HG03097 (cell line): Measurements from ENCODE around the gene RALGAPA2.

Experiments used
- ATAC-seq: cut with Tn5 transposase; IDR thresholded peaks from one replicate; pipeline ENCODE4 v1.9.1; 2021; ENCODE audit not compliant: unreplicated experiment, low FRiP score

The RALGAPA2 gene

DNA sequence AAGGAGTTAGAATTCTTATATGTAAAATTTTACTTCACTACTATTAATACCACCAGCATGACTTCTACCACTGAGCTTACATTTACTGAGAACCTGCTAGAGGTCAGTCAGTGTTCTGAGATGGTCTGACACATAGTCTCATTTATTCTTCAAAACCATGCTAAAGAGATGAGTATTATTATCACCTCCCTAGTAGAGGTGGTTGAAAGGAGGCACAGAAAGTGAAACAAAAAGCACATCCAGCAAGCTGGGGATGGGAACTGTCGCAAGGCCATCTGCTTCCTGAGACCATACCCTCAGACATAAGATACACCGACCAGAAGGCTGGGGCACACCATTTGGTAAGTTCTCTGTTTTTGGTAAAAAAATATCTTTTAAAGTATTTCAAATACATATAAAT is 206.9 kb downstream of the RALGAPA2 start:
- ATAC-seq, result peak; percentile 85

DNA sequence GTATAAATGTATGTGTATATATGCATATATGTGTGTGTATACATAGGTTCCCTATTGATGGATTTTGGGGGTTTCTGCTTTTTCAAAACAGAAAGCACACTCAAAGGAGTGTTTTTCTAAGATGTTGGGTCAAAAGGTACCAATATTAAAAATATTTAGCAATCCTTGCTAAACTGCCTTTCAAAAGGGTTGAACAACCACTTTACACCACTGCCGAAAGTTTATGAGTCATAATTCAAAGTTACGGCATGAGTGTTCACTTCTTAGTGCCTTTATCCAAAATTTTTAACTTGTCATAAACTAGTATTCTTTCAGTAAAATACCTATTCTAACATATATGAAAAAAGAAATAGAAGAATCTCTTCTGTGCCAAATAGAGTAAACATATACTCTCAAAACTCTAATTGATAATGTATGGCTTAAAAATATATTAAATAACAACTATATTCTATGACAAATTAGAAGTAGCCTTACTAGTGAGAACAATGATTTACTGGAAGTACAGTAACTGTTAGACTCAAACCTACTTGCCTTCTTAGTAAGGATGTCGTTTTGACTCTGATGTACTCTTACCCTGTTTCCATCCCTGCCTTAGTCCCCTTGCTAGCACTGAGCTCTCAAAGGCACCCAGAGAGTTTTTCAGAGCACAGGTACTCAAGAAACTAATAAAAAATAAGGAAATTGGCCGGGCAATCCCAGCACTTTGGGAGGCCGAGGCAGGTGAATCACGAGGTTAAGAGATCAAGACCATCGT is 208.5 kb downstream of the RALGAPA2 start:
- no peak for ATAC-seq

DNA sequence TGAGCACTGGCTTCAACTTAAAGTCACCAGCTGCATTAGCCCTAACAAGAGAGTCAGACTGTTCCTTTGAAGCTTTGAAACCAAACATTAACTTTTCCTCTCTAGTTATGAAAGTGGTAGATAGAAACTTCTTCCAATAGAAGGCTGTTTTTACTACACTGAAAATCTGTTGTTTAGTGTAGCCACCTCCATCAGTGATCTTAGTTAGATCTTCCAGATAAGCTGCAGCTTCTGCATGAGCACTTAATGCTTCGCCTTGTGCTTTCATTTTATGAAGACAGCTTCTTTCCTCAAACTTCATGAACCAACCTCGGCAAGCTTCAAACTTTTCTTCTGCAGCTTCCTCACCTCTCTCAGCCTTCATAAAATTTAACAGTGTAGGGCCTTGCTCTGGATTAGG is 211.3 kb downstream of the RALGAPA2 start:
- no peak for ATAC-seq

DNA sequence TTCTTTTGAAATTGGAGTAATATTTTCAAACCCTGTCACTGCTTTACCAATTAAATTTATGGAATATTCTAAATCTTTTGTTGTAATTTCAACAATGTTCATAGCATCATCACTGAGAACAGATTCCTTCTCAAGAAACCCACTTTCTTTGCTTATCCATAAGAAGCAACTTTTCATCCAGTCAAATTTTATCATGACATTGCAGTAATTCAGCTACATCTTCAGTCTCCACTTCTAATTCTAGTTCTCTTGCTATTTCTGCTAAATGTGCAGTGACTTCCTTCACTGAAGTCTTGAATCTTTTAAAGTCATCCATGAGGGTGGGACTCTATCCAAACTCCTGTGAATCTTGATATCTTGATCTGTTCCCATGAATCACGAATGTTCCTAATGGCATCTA is 212.1 kb downstream of the RALGAPA2 start:
- no peak for ATAC-seq

DNA sequence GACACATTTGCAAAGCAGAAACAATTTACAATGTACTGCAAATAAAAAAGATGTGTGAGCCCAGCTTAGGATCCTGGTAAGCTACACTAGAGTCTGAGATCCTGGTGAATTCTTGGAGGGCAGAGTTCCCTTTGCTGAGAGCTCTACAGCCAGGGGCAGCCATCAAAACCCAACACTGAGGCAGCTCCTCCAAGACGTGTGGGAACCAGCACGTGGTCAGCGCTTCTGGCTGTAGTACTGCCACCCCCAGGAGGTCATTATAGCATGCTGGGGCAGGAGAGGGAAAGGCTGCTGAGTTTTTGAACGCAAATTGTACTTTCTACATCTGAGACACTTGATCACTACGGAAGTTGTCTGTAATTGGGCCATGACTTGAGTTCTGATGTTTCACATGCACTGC is 213.0 kb downstream of the RALGAPA2 start:
- ATAC-seq, result no peak

DNA sequence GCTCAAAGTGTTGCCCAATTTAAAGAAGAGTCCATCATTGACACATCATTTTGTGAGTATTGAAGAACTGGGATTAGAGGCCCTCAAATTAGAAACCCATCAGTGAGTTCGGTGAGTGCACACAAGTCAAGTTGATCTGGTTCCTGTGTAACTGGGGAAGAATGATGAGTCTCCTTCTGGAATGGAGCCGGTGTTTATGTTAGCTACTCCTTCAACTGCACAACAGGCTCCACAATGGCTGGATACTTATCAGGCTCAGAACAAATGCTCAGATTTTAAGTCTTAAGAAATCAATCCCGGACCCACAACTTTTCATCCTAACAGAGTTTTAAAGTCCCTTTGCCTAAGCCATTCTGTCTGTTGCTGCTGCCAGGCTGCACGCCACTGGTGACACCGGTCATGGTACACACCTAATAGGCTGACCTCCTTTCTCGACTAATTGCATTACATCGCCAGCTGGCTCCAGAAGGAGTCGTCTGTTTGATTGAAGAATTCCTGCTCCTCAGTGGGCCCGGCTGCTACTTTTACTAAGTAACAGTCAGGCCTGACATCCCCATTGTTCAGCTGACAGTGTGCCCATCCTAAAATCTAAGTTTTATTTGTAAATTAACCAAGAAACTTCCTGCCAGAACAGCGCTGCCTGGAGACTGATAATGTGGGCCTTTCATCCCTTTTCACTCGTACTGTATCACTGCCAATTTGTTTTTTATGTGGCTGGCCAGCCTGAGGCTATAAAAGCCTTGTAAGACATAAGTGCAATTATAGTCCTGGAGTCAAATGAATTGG is 214.2 kb downstream of the RALGAPA2 start:
- ATAC-seq, result no peak

DNA sequence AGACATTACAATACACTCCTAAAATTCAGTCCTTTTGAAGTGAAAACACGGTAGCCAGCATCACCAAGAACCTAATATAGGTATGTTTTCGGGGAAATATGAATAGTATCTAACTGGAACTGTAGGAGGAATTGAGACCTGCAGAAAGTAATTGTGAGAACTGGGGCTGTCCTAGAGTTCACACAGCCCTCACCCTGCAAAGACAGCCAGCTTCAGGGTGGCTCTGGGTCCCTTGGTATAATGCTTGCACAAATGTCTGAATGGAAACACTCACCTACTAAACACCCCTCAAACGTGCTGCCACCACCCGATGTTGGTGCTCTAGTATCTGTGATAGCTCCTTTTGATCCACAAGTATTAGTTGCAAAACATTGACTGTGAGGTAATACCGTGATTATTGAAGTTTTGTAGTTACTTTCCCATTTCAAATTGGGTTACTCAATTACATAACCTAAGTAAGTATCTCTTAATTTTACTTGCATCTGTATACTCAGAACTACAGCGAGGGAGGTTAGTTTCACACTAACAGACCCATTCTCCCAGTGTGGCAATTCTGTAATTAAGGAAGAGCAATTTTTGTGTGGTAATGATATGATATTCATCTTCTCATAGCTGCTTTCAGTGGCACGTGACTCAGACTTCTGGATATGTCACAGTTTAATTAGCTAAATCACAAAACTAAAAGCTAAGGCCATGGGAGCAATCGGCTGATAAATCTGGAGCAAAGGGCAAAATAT is 215.0 kb downstream of the RALGAPA2 start:
- no peak for ATAC-seq

DNA sequence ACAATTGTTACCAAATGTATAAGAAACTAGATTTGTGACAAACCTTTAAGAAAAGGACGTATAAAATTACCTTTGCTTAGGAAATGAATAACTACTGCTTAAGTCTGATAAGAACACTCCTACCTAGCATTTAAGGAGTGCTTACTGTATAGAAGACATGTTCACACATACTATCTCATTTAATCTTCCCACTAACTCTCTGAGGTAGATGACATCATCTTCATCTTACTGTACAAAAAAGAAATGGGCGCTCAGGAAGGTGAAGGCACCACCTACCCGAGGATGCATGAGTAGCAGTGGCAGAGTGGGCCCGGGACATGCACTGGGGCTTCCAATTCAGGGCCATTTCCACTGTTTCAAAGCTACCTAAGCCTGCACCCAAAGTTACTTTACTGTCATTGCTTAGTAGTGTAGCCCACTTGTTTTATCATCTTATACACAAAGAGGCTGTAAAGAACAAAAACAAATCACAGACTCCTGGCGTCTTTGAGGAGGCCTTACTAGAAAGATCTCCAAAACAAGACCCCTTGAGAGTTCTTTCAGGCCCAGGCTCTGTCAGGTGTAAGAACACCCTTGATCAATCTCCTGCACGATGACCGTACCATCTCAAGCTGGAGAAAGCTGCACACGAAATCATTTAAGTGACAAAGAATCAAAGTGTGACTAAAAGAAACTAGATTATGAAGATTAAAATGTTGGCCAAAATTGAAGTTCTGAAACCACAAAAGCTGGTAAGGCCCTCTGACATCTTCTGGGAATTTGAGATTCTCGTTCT is 216.5 kb downstream of the RALGAPA2 start:
- no peak for ATAC-seq

DNA sequence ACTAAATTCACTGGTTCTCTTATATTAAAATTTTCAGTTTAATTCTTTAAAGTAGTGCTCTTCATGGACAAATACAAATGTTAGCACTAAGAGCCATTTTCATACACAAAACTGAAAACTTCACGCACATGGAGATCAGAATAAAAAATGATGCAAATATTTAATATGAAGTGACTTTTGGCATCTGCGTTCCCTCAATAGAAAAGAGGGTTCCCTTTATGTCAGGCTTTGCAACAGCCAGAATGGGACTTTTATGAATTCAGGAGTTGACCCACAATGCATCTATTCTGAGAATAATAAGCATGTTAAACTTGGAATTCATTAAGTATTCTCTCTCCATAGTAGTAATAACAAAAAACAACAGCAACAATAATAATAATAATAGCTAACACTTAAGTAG is 218.7 kb downstream of the RALGAPA2 start:
- ATAC-seq, result no peak

DNA sequence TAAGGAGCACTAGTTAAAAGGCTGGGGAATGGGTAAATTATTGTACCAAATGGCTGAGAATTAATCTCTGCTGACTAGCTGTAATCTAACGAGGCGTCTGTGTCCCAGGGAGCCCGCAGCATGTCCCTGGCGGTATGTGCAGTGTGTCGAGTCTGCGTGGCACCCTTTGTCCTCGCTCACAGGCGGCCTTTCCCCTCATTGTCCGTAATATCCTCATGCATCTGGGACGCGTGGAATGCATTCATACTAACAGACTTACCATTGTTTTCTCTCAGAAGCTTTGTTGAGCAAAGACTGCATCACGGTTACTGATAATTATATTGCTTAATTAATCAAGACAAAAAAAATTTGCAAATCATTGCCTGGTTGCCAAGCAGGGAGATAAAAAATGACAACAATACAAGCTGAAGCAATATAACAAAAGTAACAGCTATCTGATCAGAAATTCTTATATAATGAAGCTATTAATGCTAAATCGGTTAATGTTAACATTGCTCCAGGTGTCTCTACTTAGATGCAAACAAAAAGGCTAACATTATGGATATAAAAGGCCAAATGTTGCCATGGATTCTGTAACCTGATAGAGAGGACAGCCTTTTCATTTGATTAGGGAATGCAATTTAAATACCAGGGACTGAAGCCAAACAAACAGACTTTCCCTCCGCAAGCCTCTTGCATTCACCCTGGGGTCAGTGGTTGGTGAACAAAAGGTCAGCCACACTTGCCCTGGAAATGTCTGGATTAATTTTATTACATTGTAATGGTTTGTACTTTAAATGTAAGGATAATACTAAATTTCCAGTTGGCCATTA is 219.7 kb downstream of the RALGAPA2 start:
- ATAC-seq, result no peak

DNA sequence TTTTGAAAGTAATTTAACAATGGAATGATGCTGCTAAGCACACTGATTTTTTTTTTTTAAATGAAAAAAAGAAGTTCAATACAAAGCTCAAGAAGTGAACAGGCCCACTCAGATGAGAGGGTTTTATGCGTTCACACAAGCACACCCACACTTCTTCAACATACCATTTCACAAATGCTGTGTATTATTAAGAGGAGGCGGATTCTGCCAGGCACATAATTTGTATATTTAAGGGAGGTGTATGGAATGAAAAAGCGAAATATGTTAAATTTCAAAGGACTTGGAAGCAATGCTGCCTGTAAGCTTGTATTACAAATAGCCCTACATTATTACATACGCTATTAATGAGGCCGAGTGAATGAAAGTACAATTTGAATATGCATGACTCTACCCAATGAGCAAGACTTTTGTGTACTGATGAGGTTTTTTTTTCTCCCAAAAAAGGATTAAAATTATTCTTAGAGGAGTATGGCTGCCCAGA is 220.6 kb downstream of the RALGAPA2 start:
- ATAC-seq, result no peak

DNA sequence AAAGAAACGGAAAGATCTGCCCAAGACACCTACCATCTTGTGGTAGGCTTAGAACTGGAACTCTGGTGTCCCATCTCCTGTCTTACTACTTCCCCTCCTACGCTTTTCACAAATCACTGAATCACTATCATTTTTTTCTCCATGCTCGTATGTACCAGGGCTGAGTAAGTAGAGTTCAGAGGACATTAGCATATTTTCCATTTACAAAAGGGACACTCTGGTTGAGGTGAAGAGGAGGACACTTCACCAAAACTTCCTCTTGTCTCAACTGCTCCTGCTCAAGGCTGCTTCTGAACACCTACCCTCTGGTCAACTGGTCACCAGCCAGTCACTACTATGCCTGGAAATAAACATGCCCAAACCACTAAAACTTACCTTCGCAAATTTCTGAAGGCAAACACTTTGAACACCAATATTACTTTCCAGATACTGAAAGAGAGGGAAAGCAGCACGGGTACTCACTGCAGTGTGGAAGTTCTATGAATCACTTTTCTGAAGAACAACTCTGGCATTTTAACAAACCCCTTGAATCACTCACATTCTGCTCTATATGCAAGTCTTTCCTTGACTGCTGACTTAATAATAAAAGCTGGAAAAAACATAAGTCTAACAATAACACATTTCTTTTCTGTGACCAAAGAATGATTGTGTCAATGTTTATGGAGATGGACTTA is 221.2 kb downstream of the RALGAPA2 start:
- no peak for ATAC-seq

DNA sequence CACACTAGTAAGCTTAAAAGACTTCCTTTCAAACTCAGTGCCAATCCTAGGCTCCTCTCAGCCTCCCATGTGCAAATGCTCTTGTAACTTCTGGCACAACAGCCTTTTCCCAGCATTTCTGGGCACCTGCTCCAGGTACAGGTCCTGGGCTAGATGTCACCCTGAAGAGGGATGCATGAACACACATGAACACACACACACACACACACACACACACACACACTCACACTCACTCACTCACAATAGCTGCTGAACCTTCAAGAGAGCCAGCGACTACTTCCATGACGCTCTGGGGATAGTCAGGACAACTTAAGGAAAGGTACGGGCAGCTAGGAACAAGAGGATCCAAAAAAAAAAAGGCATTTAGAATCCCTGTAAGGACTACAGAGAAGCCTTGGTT is 221.8 kb downstream of the RALGAPA2 start:
- ATAC-seq, result no peak

DNA sequence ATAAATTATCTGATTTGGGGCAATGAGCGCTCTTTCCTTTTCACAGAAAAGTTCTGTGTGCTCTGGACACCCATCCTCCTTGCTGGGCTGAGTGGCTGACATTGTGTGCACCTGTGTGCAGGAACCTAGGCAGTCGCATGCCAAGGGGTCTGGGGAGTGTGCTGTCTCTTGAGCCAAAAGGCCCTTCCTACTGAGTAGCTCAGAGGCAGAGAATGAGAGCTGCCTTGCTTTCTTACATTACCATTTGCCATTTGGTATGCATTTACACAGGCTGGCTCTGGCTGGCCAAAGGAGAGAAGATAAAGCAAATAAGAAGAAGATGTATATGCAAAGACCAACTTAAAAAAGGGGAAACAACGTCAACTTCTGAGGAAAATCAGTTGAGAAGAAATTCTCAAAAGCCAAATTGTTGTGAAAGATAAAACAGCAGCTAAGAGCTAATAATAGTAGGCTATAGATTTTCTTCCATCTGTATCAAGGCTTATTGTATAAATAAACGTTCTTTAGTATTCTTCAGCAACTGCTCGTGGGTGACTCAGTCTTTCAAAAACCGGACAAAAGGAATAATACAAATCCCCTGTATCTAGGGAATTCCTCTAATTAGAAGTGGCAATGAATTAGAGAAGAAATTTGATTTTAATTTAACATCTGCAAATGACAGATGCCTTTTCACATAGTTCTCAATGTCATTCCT is 222.6 kb downstream of the RALGAPA2 start:
- ATAC-seq, result peak; percentile 31

DNA sequence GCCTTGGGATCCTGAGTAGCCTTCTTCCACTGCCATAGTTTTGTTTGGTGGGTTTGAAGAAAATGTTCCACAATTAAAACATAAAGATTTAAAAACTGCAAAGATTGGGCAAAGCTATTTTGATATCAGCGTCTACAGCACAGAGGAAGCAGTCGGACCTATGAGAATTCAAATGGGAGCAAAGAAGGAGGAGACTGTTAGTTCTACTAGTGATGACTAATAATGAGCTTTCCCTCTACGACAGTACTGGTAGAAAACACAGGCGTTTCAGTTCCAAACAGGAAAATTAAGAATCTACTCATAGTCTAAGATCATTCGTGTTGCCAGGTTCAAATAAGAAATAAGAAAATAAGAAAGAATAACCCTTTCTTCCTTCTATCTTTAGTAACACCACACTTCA is 223.4 kb downstream of the RALGAPA2 start:
- peak; percentile 88 for ATAC-seq

DNA sequence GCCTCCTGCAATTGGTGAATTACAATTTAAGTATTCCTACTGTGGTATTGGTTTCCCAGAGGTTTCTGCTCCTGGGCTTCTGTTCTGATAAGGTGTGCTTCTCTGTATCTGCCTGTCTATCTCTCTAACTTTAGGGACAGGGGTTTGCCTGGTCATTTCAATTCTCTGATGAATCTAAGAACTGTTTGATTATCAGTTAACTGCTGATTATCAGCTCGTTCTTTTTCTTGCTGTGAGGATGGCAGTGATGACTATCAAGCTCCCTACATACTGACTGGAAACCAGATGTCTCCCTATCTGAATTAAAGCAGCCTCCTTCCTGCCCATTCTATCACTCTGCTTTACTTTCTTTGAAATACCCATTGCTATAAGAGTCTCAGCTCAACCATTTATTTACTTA is 224.1 kb downstream of the RALGAPA2 start:
- ATAC-seq, result no peak

DNA sequence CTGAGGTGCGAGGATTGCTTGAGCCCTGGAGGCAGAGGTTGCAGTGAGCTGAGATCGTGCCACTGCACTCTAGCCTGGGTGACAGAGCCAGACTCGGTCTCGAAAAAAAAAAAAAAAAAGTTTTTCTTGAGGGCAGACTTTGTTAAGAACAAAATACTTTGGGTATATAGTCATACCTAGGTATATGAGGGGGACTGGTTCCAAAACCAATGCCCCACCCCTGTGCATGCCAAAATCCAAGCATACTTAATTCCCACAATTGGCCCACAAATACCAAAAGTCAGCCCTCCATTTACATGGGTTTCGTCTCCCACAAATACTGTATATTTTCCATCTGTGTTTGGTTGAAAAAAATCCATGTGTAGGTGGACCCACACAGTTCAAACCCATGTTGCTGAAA is 224.6 kb downstream of the RALGAPA2 start:
- ATAC-seq, result no peak

DNA sequence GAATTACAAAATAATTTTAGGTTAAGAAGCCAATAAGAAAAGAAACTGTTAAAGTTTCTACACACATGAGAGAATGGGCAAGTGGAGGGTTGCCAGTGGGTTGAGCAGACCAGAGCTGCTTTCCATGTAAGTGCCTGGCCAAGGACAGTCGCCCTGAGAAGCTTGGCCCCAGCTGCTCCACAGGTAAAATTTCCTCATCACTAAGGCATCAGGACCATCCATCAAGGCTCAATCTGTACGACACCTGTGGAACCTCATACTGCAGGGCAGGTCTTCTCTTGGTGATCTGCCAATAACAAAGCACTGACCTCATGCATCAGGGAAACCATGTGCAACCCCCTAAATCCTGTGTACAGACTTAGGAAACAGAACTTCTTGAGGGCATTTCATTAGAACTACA is 229.1 kb downstream of the RALGAPA2 start:
- no peak for ATAC-seq

DNA sequence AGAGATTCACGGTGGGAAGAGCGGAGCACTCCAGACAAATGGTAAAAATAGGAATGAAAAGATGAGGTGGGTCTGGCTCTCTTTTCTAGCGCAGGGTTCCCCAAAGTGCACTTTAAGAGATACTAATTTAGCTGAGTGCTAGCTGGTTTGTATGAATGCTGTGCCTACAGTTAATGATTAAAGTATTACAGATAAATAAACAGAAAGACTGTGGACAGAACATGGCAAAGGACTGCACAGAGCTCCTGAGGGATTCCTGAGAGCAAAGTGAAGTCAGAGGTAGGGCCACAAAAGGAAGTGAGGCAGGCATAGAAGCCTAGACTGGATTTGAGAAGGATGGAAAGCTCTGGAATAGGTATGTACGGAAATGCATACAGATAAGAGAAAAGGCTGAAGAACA is 230.0 kb downstream of the RALGAPA2 start:
- ATAC-seq, result no peak
